NCI-H345 treated with DMSO at 0.1 percent for 48 hours (cell line): ENCODE results near the gene KCTD10.
A peak's percentile ranks its signal among the peaks of the same experiment; 100 is the strongest.

ENCODE experiments used
- DNase-seq: peaks from one replicate; lab custom pipeline; 2025; ENCODE audit not compliant: unreplicated experiment; lab: John Stamatoyannopoulos, UW

KCTD10 gene, protein sequence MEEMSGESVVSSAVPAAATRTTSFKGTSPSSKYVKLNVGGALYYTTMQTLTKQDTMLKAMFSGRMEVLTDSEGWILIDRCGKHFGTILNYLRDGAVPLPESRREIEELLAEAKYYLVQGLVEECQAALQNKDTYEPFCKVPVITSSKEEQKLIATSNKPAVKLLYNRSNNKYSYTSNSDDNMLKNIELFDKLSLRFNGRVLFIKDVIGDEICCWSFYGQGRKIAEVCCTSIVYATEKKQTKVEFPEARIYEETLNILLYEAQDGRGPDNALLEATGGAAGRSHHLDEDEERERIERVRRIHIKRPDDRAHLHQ

DNA sequence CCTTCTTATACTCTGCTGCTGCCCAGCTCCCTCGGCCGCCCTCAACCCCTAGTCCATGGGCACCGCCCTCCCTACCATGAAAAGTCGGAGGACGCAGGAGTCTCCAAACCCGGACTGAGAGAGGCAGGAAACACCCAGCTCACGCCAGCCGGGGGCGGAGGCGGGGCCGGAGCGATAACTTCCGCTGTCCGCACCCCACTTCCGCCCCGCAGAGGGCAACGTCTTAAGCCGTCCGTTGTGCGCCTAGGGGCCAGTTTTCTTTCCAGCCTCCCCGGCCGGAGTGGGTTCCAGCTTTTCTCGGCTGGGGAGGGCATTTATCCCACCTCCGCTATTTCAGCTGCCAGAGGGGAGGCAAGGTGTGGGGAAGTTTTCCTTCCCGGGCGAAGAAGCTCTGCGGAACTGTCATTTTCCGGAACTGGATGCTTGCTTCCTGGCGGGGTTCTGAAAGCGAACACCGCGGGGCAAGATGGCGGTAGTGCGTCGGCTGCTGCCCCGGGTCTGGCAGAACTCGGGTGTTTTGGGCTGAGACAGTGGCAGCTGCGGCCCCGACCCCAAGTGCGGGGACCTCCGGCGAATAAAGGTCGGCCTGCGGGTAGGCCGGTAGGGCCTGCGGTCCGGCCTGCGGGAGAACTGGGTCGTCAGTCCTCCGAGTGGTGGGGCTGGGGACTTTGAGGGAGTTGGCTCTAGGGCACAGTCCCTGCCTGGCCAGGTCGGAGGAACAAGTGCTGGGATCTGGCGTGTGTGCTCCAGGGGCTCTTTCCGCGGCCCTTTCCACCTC, at the start of gene KCTD10, which contains the start of gene UBE3B:
Gene KCTD10 (minus strand): TSS at position 116 of the 778 bp plus-strand sequence. CDS start 38 bp downstream, at position 78.
Gene UBE3B (plus strand): TSS at position 450 of the 778 bp plus-strand sequence. CDS start 5,918 bp downstream, outside the sequence.
- peak; percentile 85 for DNase-seq

DNA sequence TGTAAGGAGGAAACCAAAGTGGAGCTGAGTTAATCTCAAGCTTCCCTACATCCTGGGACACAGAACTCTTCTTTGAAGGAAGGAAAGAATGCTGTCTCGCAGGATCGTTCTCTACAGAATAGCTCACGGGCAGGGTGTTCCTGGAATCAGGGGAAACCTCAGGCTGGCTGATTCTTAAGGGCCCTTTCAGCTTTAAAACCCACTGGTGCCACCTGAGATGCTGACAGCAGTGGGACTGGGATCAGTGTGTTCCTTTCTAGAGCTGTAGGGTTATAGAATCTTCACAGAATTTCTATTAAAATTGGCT, 48.1 kb upstream of the KCTD10 start:
- DNase-seq = no peak

DNA sequence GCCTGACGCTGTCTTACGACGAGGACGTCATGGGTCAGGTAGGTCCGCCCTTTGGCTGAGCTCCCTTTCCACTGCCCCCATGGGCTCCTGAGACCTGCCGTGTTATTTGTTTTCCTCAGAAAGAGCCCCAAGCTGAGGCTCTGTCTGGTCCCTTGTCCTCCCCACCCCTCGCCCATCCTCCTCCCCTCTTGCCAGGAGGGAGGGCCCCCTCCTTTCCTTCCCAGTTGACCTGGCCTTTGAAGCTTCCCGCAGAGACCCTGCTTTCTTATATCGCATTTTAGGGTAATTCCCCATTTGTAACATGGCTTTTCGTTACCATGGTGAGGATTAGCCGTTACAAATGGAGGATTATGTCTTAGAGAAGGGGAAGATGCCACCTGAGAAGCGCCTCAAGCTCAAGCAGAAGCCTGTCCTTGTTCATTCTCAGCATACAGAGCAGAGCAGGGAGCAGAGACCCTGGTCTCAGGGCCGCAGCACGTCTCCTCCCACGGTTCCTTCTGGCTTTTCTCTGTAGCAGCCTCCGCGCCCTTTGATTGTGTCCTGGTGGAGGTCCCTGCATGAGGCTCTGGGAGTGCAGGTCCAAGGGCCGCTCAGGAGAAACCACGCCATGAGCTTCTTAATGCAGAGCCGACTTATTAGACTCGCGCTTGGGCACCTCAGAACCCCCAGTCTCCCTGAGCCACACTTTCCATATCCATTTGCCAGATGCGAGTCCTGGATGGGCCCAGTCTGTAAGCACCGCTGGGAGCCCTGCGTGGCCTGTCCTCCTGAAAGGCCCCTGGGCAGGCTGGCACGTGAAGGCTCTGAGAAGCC, 47.6 kb upstream of the KCTD10 start:
- DNase-seq = no peak

DNA sequence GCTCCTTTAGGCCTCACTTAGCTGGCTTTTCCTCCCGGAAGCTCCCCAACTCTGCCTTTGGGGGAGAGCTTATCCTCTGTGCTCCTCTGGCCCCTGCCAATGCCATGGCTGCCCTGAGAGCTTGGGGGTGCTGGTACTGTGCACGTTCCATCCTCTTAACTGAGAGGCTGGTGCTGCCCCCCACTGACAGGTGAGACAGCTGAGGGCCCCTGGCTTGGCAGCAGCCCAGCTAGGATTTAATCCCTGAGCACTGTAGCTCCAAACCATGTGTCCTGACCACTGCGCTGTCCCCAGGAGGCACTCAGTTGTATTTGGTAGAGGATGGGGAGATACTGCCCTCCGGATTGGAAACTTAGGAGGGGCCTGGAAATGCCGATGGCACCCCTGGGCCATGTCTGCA, 46.4 kb upstream of the KCTD10 start:
- DNase-seq = no peak

DNA sequence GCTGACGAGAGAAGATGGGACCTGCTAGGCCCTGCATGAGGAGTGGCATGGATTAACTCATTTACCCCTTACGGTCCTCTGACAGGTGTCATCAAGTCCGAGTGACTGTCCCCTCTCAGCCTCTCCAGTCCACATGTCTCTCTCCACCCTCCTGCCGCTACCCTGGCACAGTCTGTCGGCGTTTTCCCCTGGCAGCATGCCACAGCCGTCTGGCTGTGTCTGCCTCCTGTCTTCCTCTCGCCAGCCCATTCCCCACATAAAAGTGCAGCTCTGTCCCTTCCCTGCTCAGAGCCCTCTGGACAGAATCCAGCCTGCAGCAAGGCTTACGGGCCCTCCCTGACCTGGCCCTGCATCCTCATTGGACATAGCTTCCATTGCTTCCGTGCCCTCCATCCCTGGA, 46.0 kb upstream of the KCTD10 start:
- no peak for DNase-seq

DNA sequence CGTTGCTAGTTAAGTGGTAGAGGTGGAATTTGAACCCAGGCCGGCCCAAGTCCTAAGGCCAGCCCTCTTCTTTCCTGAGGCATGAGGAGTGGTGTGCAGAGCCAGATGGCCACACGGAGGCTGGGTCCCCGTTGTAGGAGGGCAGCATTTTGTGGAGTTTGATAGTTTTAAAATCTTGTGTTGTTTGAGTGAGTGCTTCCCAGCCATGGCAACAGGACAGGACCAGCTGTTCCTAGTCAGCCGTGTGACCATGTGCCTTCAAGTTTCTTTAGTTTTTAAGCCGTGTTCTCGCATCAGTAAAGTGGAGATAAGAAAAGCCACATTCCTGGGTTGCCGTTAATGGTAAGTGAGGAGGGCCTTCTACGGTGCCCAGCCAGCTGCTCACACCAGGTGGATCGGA, 44.7 kb upstream of the KCTD10 start:
- no peak for DNase-seq

DNA sequence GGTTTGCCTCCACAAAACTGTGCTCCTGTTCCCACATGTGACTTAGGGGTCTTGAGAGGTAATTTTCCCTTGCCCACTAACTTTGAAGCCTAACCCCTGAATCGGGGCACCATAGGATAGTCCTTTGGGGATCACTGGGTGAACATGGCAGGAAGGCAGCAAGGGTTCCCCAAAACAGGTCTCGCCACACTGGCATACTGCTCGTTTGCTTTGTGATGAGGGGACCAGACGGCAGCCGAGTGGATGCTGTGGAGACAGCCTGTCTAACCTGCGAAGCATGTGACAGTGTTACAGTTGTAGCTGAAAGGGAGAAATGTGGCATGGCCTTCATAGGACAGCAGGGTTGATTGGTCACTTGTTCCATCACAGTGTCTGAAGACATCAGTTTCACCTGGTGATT, 42.7 kb upstream of the KCTD10 start:
- DNase-seq = no peak

DNA sequence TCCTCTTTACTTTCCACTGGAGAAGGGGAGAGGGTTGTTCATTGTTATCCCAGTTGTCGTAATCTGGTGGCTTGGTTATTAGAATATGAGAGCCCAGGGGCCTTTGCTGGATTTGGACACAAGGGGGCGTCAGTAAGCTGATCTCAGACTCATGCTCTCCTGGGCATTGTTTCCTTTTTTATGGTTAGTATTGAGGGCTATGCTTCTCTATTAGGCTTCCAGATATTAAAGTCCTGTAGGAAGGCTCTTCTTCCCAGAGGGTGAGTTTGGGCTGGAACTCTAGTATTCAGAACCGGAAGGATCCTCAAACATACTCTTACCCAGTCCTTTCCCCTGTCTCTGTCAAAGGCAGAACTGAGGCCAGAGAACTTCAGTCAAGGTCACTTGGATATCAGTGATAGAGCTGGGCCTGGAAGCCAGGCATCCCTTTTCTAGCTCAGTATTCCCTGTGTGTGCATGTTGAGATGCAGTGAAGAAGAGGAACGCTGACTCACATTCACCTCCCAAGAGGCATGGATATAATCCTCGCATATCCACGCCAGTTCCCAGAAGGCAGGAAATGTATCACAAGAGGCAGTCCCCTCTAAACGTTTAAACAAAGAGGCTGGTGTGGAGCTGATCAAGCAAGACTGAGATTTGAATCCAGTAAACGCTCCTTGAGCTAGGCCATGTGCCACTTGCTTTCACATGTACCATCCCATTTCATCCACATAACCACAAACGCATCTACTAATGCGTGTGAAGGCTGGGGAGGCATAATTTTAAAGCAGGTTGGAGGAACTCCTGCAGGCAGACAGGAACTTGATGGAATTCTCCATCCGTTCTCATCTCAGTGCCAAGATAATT, 41.9 kb upstream of the KCTD10 start:
- DNase-seq = peak; percentile 61

DNA sequence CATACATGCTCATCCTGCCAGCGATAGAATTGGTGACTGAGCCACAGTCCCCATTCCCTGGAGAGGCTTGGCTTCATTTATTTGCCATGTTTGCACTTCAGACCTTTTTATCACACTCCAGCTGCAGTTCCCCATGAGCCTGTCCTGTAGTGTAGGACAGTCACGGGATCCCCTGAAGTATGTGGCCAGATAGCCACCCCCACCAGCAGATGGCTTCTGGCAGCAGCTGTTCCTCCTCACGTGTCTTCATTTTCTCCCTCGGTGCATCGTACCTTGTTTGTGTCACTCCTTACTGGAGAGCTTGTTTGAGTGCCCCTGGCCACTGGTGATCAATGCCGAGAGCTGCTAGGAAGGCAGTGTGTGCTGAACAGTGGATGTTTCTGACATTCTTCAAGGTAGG, 40.5 kb upstream of the KCTD10 start:
- no peak for DNase-seq

DNA sequence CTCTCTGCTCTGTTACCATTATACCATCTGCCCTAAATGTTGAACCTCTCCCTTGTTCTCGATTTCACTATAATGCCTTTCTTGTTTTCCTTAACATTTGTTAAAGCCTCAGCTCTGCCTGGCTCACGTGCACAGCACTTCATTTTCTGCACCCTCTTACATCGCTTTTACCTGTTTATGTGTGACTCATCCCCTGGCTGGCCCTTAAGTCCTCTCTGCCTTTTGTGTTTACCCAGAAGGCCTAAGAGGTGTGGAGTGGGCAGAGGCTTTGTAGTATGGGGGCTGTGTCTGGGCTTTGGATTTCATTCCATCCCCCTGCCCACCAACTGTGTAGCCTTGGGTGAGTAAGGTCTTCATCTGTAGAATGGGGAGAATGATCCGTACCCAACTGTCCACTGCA, 36.9 kb upstream of the KCTD10 start:
- no peak for DNase-seq

DNA sequence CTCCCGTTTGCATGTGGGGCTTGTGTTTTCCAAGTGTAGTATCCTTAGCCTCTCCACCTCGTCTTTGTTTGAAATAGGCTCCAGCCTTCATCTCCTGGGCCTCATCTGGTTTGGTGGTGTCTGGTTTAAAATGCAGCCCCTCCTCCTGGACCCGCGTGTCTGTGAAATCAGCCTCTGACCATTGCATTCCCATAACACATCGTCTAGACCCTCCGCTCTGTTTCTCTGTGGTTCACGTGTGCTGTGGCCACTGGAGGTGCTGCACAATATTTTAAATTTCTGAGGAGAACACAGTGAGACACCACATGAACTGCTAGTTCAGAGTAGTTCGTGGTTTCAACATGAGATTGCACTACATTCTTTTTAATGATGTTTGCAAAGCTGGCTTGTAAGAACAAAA, 36.0 kb upstream of the KCTD10 start:
- no peak for DNase-seq

DNA sequence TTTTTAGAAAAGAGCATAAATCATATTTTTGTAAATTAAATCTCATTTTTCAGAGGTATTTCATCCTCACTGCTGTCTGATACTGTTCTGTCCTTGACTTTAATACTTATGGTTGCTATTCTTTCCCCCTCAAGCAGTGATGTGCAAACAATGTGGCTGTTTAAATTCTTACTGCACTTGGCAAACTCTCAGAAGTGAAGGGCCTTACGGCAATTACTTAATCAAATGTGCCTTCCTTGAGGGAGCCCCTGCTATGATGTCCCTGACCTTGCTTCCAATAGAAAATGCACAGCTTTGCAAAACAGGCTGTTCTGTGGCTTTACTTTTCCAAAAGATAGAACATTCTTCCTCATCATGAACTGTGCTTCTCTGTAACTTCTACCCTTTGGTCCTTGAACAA, 35.5 kb upstream of the KCTD10 start:
- no peak for DNase-seq

DNA sequence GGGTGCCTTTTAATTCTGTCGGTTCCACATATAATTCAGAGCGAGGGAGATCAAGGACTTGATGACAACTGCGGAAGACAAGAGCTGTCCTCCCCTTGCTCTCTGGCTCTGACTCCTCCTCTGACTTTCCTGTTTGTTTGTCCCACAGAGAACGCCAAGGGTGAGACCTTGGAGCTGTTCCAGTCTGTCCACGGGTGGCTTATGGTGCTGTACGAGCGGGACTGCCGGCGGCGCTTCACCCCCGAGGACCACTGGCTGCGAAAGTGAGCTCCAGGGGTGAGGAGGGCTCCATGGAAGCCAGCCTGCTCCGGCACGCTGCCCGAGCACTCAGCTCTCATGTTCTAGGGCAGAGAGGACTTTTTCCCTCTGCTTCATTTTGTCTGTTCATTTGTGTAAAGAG, 33.1 kb upstream of the KCTD10 start:
- DNase-seq = peak; percentile 67

DNA sequence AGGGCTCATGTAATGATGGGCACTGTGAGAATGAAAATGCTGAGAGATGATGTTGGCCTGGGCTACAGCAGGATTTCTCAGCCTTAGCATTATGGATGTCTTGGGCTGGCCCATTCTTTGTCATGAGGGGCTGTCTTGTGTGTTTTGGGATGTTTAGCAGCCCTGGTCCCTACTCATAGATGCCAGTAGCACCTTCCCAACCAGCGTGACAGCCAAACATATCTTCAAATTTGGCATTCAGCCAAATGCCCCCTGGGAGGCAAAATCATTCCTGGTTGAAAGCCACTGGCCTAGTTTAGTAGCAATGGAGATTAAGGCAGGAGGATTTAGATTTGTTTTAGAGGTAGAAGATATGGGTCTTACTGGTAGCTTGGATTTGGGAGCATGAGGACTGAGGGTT, 27.0 kb upstream of the KCTD10 start:
- peak; percentile 42 for DNase-seq

DNA sequence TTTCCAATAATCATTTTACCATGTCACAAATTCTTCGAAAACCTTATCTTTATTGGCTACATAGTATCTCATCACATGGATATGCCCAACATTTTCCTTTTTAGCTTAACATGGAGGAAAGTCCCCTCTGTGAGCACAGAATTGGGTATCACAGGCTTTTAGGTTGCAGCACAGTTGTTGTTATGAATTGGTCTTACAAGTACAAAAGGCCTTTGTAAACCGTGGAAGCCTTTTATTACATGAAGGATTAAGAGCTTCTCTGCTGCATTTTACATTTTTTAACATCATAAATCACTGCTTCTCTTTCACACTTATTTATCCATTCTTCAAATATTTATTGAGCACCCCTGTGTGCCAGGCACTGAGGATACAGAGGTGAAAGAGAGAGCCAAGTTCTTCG, 26.5 kb upstream of the KCTD10 start:
- no peak for DNase-seq

DNA sequence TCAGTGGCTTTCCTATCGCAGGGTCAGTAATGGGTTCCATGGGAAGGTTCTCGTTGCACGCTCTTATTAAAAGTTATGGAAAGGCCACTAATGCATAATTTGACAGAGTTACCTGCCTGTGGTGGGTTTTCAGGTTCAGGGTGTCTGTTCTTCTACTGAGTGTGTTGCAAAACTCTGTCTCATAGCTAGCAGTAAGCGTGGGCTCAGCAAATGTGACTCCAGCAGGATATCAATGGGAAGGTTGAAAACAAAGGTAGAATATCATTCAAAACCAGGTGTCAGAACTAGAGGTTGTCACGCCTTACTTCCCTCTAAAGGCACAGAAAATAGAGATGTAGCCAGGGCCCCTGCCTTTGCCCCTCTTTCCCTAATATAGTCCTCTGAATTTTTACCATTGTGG, 25.2 kb upstream of the KCTD10 start:
- DNase-seq = no peak

DNA sequence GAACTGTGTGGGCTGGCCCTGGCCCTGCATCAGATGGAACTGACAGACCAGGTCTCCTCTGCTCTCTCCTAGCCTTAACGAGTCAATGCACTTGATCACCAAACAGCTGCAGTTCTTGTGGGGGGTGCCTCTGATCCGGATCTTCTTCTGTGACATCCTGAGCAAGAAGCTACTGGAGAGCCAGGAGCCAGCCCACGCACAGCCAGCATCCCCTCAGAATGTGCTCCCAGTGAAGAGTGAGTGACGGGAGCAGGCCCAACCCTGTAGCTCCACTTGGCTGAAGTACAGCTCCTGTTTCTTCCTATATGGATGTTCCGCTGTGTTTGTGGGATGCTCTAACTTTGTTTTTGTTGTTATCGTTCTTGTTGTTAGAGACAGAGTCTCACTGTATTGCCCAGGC, 24.2 kb upstream of the KCTD10 start:
- DNase-seq = no peak

DNA sequence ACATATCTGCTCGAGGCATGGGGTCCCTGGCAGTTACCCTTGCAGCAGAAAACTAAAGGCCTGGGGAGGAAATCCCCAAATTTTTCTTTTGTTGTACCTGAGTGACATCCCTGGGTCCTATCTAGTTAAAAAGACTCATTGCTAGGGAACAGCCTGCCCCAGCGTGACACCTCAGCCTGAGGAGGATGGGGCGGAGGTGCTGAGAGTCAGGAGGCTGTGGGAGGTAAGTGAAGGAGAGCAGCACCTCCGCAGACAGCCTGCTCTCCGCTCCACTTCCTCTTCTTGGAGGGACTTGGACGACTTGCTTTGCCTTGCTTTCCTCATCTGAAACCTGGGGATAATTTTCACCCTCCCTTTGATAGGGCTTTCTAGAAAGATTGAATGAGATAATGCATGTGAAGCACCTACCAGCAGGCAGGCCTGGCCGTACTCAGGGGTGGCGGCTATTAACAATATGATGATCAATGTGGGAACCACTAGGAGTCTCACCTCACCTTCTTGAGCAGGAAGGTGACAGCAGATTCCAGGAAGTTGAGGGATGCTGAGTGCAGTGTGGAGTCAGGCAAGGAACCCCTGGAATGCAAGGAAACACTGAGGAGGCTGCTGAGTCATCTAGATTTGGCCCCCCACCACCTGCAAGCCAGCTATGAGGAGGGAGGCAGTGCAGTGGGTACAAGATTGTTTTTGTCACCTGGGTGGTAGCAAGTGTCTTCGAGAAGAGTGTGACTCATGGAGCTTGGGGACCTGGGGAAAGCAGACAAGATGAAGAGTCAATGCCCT, 23.5 kb upstream of the KCTD10 start:
- DNase-seq = no peak

DNA sequence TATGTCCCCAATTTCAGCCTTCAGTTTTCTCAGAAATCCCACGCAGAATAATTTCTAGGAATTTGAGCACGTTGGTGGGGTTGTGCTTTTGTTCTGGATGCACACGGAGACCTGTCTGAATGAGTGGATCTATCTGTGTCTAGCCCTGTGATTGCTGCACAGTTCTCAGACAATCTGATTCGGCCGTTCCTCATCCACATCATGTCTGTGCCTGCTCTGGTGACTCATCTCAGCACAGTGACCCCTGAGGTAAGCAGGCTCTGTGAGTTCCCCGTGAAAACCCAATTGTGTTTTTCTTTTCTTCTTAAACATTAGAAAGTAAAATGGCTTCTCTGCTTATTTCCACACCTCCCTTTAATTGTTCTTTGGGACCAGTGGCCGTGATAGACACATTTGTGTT, 20.6 kb upstream of the KCTD10 start:
- DNase-seq = no peak

DNA sequence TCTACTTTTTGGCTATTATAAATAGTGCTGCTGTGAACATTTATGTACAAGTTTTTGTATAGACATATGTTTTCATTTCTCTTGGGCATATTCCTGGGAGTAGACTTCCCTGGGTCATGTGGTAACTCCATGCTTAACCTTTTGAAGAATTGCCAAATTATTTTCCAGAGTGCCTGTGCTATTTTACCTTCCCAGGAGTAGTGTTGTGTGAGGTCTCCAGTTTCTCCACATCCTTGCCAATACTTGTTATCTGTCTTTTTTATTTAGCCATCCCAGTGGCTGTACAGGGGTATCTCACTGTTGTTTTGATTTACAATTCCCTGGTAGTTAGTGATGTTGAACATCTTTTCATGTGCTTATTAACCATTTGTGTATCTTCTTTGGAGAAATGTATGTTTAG, 19.2 kb upstream of the KCTD10 start:
- DNase-seq = no peak
